Measurements from ENCODE around the gene SUGCT. TPM values are rescaled to one million over a fixed set of nuclear protein-coding genes. Genes with fewer than 3 reads are reported as not detected.
"Not testable (repeated sequence)": the region's sequence is repeated elsewhere in the genome, so short reads cannot be mapped to it uniquely, and the experiment has no call there.

The SUGCT gene
- total and polyA plus RNA-seq, 7 donors = 2.4 to 7.3 (median 3.2) TPM

DNA sequence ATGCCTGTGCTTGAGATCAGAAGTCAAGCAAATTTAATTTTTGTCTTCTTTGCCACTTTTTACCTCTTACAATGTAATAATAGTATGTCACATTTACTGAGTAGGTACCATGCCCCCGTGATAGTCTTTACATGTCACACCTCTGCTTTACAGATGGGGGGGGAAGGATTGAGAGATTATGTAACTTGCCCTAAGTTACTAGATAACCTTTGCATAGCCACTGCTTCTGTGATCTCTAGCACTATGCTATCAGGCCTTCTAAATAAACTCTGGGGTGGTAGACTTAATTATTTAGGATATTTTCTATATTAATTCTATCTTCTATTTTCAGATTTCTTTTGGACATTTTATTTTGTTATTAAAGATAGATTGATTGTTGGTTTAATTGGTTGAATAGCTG, 514.4 kb downstream of the SUGCT start:
- DNase-seq (no peak), ATAC-seq (no peak)
- Histone ChIP-seq H3K9me3 (no peaks in the 10 kb centered on the region), H3K4me1 (no peaks in the 10 kb centered on the region), H3K27ac (no peak overlapping the region), H3K36me3 (ENCODE audit: insufficient read depth in 1 of 2, low read depth in 1 of 2) (no peaks in the 10 kb centered on the region), H3K27me3 (ENCODE audit: insufficient read depth in 3 of 3, low read length in 2 of 3) (no peaks in the 10 kb centered on the region), H3K4me3 (no peak overlapping the region)
- TF ChIP-seq, protein P1, sequence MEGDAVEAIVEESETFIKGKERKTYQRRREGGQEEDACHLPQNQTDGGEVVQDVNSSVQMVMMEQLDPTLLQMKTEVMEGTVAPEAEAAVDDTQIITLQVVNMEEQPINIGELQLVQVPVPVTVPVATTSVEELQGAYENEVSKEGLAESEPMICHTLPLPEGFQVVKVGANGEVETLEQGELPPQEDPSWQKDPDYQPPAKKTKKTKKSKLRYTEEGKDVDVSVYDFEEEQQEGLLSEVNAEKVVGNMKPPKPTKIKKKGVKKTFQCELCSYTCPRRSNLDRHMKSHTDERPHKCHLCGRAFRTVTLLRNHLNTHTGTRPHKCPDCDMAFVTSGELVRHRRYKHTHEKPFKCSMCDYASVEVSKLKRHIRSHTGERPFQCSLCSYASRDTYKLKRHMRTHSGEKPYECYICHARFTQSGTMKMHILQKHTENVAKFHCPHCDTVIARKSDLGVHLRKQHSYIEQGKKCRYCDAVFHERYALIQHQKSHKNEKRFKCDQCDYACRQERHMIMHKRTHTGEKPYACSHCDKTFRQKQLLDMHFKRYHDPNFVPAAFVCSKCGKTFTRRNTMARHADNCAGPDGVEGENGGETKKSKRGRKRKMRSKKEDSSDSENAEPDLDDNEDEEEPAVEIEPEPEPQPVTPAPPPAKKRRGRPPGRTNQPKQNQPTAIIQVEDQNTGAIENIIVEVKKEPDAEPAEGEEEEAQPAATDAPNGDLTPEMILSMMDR (IDR thresholded peaks at IDR 0.05) = no peak
- intact Hi-C loops (cut with DNase I) = no loop called here
- WGBS, 3 donors = 82 to 91% (median 89%) methylated on average over 1 of the region's 1 CpG

DNA sequence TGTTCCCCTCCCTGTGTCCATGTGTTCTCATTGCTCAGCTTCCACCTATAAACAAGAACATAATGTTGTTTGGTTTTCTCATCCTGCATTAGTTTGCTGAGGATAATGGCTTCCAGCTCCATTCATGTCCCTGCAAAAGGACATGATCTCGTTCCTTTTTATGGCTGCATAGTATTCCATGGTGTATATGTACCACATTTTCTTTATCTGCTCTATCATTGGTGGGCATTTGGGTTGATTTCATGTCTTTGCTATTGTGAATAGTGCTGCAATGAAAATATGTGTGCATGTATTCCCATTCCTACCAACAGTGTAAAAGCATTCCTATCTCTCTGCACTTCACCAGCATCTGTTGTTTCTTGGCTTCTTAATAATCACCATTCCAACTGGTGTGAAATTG, 516.1 kb downstream of the SUGCT start:
- 81 to 100% (median 95%) methylated on average over 1 of the region's 1 CpG for WGBS, 3 donors
- H3K9me3 ChIP-seq; DNase-seq; H3K4me3 ChIP-seq; H3K27ac ChIP-seq; intact Hi-C loops (cut with DNase I); H3K27me3 ChIP-seq (ENCODE audit: insufficient read depth in 3 of 3, low read length in 2 of 3); H3K36me3 ChIP-seq (ENCODE audit: insufficient read depth in 1 of 2, low read depth in 1 of 2); ATAC-seq; H3K4me1 ChIP-seq: not testable (repeated sequence)

DNA sequence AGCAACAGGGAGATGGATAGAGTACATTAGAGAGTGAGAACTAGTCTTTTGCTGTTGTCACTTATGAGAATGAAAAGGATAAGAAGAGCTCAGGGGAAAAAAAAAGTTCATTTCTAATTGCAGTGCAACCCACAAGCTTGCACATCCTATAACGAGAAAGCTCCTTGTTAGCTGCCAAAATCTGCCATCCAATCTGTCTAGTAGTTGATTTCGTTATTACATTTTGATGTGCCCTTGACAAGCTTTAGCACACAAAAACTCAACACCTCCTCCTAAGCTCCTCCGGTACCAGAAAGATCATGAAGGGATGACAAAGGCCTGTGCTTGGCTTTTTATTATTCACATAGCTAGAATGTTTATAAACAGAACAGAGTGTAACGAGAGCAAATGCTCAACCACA, 519.4 kb downstream of the SUGCT start:
- Histone ChIP-seq H3K27ac (no peak overlapping the region), H3K9me3 (no peaks in the 10 kb centered on the region), H3K4me1 (no peaks in the 10 kb centered on the region), H3K36me3 (ENCODE audit: insufficient read depth in 1 of 2, low read depth in 1 of 2) (no peaks in the 10 kb centered on the region), H3K27me3 (ENCODE audit: insufficient read depth in 3 of 3, low read length in 2 of 3) (no peaks in the 10 kb centered on the region), H3K4me3 (no peak overlapping the region)
- DNase-seq (no peak), ATAC-seq (no peak)
- intact Hi-C loops (cut with DNase I) = no loop called here
- TF ChIP-seq, protein P1 (IDR thresholded peaks at IDR 0.05) = no peak
- 85 to 92% (median 91%) methylated on average over 4 of the region's 4 CpGs for WGBS, 3 donors

DNA sequence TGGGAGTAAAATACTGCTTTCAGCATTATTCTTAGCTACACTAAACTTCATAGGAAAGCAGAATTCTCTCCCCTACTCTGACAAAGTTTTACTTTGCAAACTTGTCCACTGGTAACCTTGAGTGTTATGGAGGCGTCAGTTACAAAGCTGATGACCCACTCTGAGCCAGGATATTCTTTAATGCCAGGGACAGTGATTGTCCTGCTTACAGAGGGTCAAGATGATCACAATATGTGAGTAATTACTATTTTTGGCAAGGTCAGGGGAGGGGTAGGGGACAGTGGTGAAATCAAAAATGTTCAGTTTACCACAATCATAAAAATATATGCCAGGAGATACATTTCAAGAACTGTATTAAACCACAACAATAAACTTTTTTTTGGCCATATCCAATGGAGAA, 520.6 kb downstream of the SUGCT start:
- no peak for ATAC-seq
- no peak for DNase-seq
- no peaks in the 10 kb centered on the region for H3K36me3 ChIP-seq (ENCODE audit: insufficient read depth in 1 of 2, low read depth in 1 of 2)
- no peaks in the 10 kb centered on the region for H3K27me3 ChIP-seq (ENCODE audit: insufficient read depth in 3 of 3, low read length in 2 of 3)
- no peaks in the 10 kb centered on the region for H3K9me3 ChIP-seq
- H3K4me3 ChIP-seq = no peak overlapping the region
- intact Hi-C loops (cut with DNase I) = no loop called here
- no peak overlapping the region for H3K27ac ChIP-seq
- no peaks in the 10 kb centered on the region for H3K4me1 ChIP-seq
- WGBS, 3 donors = 90 to 96% (median 93%) methylated on average over 1 of the region's 1 CpG
- TF ChIP-seq, protein P1 (IDR thresholded peaks at IDR 0.05) = no peak

DNA sequence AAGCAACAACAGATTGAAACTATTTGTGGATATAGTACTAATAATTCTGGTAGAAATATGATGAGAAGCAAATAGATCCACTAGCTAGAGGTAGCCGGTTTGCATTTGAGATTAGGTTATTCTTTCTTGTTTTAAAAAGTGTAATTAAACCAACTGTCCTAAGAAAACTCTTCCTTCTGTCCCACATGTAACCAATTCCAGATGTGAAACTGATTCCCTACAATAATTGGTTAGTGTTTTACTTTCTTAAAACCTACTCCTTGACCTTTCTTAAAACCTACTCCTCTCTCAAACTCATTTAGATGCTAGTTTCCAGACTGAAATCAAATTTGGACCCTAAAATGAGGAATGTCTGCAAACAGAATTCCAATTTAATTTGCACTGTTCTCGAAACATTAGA, 521.5 kb downstream of the SUGCT start:
- no peak overlapping the region for H3K27ac ChIP-seq
- intact Hi-C loops (cut with DNase I) = no loop called here
- no peaks in the 10 kb centered on the region for H3K4me1 ChIP-seq
- DNase-seq (no peak), ATAC-seq (no peak)
- H3K9me3 ChIP-seq = no peaks in the 10 kb centered on the region
- no peak overlapping the region for H3K4me3 ChIP-seq
- H3K27me3 ChIP-seq (ENCODE audit: insufficient read depth in 3 of 3, low read length in 2 of 3) = no peaks in the 10 kb centered on the region
- TF ChIP-seq, protein P1 (IDR thresholded peaks at IDR 0.05) = no peak
- WGBS, 3 donors = 83 to 90% (median 87%) methylated on average over 2 of the region's 2 CpGs
- no peaks in the 10 kb centered on the region for H3K36me3 ChIP-seq (ENCODE audit: insufficient read depth in 1 of 2, low read depth in 1 of 2)
